HG02571 (cell line): ENCODE data around the gene SCYGR5.
"Not testable (repeated sequence)": the region's sequence is repeated elsewhere in the genome, so short reads cannot be mapped to it uniquely, and the experiment has no call there.

ENCODE experiments used
- ATAC-seq: cut with Tn5 transposase; IDR thresholded peaks from one replicate; pipeline ENCODE4 v1.9.1; 2021; ENCODE audit warnings: mild to moderate bottlenecking, moderate library complexity; ENCODE audit not compliant: unreplicated experiment

SCYGR5 gene

GRCh38 chr2:227666631-227667170 lies at the start of gene SCYGR5:
Gene SCYGR5 (plus strand): TSS chr2:227666804. CDS start chr2:227666804, 0 bp downstream.
- not testable (repeated sequence) for ATAC-seq

DNA sequence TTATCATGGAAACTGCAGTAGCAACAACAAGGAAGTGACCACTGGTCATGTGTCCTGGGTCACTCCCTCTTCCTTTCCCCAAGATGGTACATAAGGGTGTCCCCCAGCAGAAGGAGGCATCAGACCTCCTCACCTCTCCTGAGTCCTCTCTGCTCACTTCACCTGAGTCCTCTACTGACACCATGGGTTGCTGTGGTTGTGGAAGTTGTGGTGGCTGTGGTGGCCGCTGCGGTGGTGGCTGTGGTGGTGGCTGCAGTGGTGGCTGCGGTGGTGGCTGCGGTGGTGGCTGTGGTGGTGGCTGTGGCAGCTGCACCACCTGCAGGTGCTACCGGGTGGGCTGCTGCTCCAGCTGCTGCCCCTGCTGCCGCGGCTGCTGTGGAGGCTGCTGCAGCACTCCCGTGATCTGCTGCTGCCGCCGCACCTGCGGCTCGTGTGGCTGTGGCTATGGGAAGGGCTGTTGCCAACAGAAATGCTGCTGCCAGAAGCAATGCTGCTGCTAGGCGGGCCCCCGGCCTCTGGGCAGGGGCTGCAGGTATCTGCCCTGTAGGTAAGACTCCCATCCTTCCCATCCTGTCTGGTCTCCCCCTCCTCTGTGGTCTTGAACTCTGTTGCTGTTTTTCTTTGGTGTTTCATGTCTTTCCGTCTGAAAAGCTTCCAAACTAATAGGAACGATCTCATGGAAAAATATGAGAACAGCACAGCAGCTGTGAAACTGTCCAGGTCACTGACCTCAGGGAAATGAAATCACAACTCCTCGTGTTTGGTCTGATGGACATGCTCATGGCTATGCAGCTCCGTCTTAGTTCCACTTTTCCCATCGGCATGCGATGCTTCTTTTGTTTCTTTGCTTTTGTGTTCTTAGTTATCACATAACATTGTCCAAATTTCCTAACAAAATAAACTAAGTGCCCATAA lies 49.0 kb upstream of the SCYGR5 start, which contains the start of gene SCYGR4:
Gene SCYGR4 (plus strand): TSS at position 183 of the 915 bp plus-strand sequence. CDS start 0 bp downstream, at position 183.
- ATAC-seq, result no peak

- ATAC-seq, result no peak
Measured at GRCh38 chr2:227623226-227623625, 43.4 kb upstream of the SCYGR5 start.

DNA sequence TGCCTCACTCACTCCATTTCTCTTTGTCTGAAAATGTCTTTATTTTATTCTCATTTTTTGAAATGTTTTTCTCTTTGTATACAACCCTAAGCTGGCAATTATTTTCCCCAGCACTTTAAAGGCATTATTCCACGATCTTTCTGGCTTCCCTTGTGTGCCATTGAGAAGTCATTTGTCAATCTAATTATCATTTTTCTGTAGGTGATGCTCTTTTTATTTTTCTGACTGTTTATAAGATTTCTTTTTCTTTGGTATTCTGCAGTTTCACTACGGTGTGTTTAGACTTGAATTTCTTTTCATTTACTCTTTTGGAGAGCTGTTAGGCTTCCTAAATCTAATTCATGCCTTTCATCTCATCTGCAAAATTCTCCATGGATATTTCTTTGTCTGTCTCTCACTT lies 41.2 kb upstream of the SCYGR5 start:
- ATAC-seq, result no peak

DNA sequence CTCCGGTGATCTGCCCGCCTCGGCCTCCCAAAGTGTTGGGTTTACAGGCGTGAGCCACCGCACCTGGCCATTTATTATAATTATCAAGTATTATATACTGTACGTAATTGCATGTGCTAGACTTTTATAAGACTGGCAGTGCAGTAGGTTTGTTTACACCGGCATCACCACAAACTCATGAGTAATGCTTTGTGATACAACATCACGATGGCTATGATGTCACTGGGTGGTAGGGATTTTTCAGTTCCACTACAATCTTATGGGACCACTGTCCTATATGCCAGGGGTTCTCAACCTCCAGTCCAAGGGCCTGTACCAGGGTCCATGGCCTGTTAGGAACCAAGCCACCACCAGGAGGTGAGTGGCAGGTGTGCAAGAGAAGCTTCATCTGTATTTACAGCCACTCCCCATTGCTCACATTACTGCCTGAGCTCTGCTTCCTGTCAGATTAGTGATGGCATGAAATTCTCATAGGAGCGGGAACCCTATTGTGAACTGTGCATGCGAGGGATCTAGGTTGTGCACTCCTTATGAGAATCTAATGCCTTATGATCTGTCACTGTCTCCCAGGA lies 39.9 kb upstream of the SCYGR5 start:
- no peak for ATAC-seq

DNA sequence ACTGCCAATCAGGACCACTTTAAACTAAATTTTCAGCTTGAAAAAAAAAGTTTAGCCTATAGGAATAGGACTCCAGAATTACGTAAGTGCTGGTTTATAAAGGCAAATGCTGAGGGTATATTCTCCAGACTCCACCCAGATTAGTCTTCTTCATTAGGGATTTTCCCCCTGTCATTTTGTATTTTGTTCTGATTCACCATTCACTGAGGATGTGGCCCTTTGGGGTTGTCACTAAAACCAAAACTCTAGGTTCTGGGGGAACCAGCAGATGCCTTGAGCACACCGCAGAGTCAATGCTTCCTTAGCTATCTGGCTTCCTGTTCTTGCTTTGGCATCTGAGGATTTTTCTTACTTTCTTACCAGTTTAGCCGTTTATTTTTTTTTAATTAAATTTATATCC lies 38.8 kb upstream of the SCYGR5 start:
- ATAC-seq, result peak; percentile 98

- ATAC-seq, result no peak
Measured at GRCh38 chr2:227629435-227629834, 37.2 kb upstream of the SCYGR5 start.

- ATAC-seq, result no peak
Measured at GRCh38 chr2:227630322-227630721, 36.3 kb upstream of the SCYGR5 start.

DNA sequence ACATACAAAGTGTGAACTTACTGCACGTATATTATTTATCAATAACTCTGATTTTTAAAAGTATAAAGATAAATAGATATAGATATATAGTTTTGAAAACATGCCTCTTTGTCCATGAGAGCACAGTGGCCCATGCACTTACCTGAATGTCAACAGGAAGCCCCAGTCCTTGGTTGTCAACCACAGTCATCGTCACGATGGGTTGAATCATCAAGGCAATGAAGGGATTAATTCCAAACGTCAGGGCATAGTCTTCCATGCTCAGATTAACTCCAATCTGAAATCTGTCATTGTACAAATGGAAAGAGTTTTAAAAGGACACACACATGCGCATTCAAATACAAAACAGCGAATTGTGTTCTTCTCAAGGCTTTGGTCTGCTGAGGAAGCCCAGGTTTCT lies 33.8 kb upstream of the SCYGR5 start:
- no peak for ATAC-seq

DNA sequence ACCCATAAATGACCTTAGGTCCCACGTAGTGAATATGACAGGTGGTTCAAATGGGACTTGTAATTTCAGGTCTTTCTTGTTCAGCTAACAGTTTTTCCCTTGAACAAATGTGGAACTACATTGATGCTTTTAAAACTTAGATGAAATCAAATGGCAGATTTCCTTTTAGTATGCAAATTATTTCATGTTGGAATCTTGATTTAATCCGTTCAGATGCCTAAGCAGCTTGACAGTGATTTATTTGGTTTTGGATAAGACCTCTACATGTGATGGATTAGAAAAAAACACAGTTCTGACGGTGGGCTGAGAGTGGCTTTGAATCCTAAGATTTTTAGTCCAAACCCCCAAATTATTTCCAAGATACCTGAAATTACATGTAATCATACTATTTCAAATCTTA lies 32.4 kb upstream of the SCYGR5 start:
- ATAC-seq, result no peak

GRCh38 chr2:227642656-227643055 lies 23.9 kb upstream of the SCYGR5 start:
- ATAC-seq, result no peak

DNA sequence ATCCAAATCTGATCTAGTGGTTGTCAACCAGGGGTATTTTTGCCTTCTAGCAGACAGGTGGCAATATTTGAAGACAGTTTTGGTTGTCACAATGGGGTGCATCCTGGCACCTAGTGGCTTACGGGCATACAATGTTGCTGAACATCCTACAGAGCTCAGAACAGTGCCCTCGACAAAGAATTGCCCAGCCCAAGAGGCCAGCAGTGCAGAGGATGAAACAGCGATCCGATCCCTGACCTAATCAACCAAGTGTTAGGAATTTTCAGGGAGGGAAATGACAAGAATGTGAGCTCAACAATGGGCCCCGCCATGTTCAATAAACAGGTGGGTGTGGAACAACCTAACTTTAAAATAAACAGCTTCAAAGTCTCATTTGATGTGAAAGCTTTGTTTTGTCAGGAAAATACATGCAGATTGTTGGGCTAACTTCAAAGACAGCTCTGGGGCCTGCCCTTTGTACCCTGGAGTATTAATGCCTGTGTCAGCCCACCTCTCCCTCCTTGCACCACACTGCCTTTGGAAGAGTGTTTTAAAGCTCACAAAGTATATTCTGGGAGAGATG lies 22.5 kb upstream of the SCYGR5 start:
- no peak for ATAC-seq

DNA sequence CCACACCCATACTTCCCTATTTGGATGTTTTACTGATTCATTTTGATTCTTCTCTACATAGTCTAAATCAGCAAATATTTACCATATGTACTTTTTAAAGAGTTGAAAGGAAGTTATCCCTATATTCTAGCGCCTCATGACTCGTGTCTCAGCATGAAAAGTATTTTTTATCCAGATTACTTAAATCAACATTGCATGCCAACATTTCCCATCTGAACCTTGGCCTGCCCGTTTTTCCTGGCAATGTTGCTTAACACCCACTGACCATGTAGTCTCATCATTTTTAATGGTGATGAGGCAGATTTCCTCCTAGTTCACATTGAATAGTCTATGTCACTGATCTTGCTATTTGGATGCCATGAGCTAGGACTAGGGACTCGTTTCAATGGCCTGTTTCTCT lies 13.2 kb upstream of the SCYGR5 start:
- no peak for ATAC-seq

DNA sequence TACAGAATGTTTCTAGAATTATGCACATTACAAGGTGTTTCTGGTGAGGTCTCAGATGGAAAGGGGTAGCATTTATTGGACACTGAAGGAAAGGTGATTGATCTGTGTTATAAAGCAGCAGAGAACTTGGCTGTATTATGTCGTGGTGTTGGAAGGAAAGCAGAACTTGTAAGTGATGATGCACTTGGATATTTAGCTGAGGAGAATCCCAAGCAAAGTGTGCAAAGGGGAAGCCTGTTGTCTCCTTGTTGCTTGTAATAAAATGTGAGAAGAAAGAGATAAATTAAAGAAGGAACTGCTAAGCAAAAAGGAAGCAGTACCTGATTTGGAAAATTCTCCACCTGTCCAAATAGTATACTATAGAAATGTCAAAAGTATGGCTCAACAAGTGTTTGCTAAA lies 12.2 kb upstream of the SCYGR5 start:
- no peak for ATAC-seq

- no peak for ATAC-seq
Measured at GRCh38 chr2:227655454-227655853, 11.2 kb upstream of the SCYGR5 start.

GRCh38 chr2:227657199-227657845 lies 9.3 kb upstream of the SCYGR5 start:
- ATAC-seq, result no peak

- no peak for ATAC-seq
Measured at GRCh38 chr2:227661025-227661649, 5.5 kb upstream of the SCYGR5 start.

- no peak for ATAC-seq
Measured at GRCh38 chr2:227661827-227662226, 4.8 kb upstream of the SCYGR5 start.

DNA sequence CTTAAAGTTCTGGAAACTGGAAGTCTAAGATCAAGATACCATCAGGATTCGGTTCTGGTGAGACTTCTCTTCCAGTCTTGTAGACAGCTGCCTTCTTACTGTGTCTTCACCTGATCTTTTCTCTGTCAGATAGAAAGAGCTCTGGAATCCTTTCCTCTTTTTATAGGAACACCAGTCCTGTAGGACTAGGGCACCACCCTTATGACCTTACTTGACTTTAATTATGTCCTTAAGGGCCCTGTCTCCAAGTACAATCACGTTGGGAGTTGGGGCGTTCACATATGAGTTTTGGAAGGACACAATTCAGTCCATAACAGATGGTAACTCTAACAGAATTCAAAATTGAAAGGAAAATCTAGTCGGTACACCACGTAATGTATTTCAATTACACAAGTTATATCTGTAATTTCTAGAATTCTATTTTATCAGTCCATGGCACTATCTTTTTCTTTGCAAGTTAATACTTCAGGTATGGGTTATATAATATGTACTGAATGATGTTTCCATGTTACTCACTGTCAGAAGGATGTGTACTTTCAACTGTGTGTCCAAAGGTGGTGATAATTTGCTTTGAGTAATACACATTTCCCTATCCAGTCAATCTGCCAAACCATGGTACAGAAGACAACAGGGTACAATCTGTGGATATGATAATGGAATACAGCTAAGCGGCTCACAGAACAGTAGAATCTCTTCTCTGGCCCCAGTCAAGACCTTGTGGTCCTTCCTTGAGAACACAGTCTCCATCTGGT lies 1.2 kb upstream of the SCYGR5 start:
- ATAC-seq, result no peak
